ENCODE data around the gene TSHZ2.

- TF ChIP-seq YY1 (IDR thresholded peaks at IDR 0.05; ENCODE audit: insufficient read depth, insufficient read length): no peak
- TF ChIP-seq ZNF274 (IDR thresholded peaks at IDR 0.05; ENCODE audit: low read depth, low read length): no peak
Observed at GRCh38 chr20:53439046-53439445, 466.9 kb downstream of the TSHZ2 start.

All from NT2/D1 (cell line).